Measurements from ENCODE around the gene KCNK7.

KCNK7 gene

GRCh38 chr11:65585396-65586246 is 10.0 kb downstream of the KCNK7 start:
- FAIRE-seq, result no peak

GRCh38 chr11:65584723-65585171 is 10.9 kb downstream of the KCNK7 start:
- FAIRE-seq, result no peak

- FAIRE-seq, result no peak
Observed at GRCh38 chr11:65584106-65584505, 11.5 kb downstream of the KCNK7 start.

- no peak for FAIRE-seq
Observed at GRCh38 chr11:65583589-65583988, 12.0 kb downstream of the KCNK7 start.

GRCh38 chr11:65581928-65582327 is 13.7 kb downstream of the KCNK7 start:
- no peak for FAIRE-seq

- FAIRE-seq, result no peak
Observed at GRCh38 chr11:65580756-65581155, 14.8 kb downstream of the KCNK7 start.

GRCh38 chr11:65580031-65580692 is 15.4 kb downstream of the KCNK7 start:
- FAIRE-seq, result no peak

GRCh38 chr11:65579291-65579690 is 16.3 kb downstream of the KCNK7 start:
- no peak for FAIRE-seq

GRCh38 chr11:65578667-65579066 is 16.9 kb downstream of the KCNK7 start:
- no peak for FAIRE-seq

- no peak for FAIRE-seq
Observed at GRCh38 chr11:65578134-65578533, 17.5 kb downstream of the KCNK7 start.

GRCh38 chr11:65577756-65578109 is 17.9 kb downstream of the KCNK7 start:
- no peak for FAIRE-seq

- FAIRE-seq, result no peak
Observed at GRCh38 chr11:65576867-65577755, 18.5 kb downstream of the KCNK7 start.

GRCh38 chr11:65576232-65576866 is 19.3 kb downstream of the KCNK7 start:
- no peak for FAIRE-seq

- no peak for FAIRE-seq
Observed at GRCh38 chr11:65575568-65576231, 19.9 kb downstream of the KCNK7 start, which contains the start of gene EHBP1L1. Gene EHBP1L1 (plus strand): TSS chr11:65576053. CDS start chr11:65576303, 250 bp downstream.

- FAIRE-seq, result no peak
Observed at GRCh38 chr11:65574811-65575567, 20.6 kb downstream of the KCNK7 start.

GRCh38 chr11:65574109-65574810 is 21.3 kb downstream of the KCNK7 start:
- no peak for FAIRE-seq

- FAIRE-seq, result no peak
Observed at GRCh38 chr11:65573391-65574079, 22.1 kb downstream of the KCNK7 start.

- FAIRE-seq, result no peak
Observed at GRCh38 chr11:65572356-65573051, 23.1 kb downstream of the KCNK7 start, which contains the start of gene FAM89B. Gene FAM89B (plus strand): TSS chr11:65572538. CDS start chr11:65572670, 132 bp downstream.

GRCh38 chr11:65571940-65572339 is 23.7 kb downstream of the KCNK7 start:
- no peak for FAIRE-seq

Data from A204.1 (cell line).